CD4-positive, alpha-beta T cell (primary cell): ENCODE measurements around the gene GARIN5B. TPM values are rescaled to one million over a fixed set of nuclear protein-coding genes. Genes with fewer than 3 reads are reported as not detected.
A peak's percentile ranks its signal among the peaks of the same experiment; 100 is the strongest.

Experiments used
- ATAC-seq: fragments of 200-7000 bp; cut with Tn5 transposase; one replicate; pipeline ENCODE4 v1.10.0; 2022; ENCODE audit warnings: mild to moderate bottlenecking; ENCODE audit not compliant: poor library complexity
- CTCF ChIA-PET: fragments of 350-600 bp; sonication (Branson Sonifier 250); formaldehyde crosslinking; loops from one replicate; lab custom pipeline; 2021; ENCODE audit warnings: antibody characterized with exemption, inconsistent platforms; lab: Charles Lee
- POLR2A ChIA-PET: fragments of 350-600 bp; sonication (Branson Sonifier 250); formaldehyde crosslinking; loops from one replicate; lab custom pipeline; 2021; ENCODE audit warnings: antibody characterized with exemption, inconsistent platforms; lab: Charles Lee
- DNase-seq, 14 experiments: peaks; one replicate each; pipeline ENCODE4 v3.0.0-alpha.2; 2013 to 2020; ENCODE audit warnings: mixed read lengths in 2 of 14
- H3K27ac ChIP-seq, 2 donors: one replicate each; pipeline versions ENCODE4 v1.5.1 to v1.7.0; 2013; ENCODE audit warnings: low read length in 2 of 2, low read depth in 1 of 2, mild to moderate bottlenecking in 1 of 2
- H3K27me3 ChIP-seq, 2 experiments: 1 replicate in 1 of 2; 2 replicates in 1 of 2; pipeline versions ENCODE4 v1.6.1 to v1.7.0; 2013; ENCODE audit warnings: low read length in 2 of 2, control low read depth in 1 of 2, mild to moderate bottlenecking in 1 of 2, moderate library complexity in 1 of 2; ENCODE audit not compliant: insufficient read depth in 2 of 2, control insufficient read depth in 1 of 2
- H3K36me3 ChIP-seq: one replicate; pipeline ENCODE4 v1.6.1; 2013; ENCODE audit warnings: low read length, control low read depth; ENCODE audit not compliant: insufficient read depth
- H3K4me1 ChIP-seq: one replicate; pipeline ENCODE4 v1.6.1; 2013; ENCODE audit warnings: low read length, control low read depth; ENCODE audit not compliant: insufficient read depth
- H3K4me3 ChIP-seq: one replicate; pipeline ENCODE4 v1.5.1; 2013; ENCODE audit warnings: mild to moderate bottlenecking, low read length, moderate library complexity
- H3K9me3 ChIP-seq, 2 experiments: 1 replicate in 1 of 2; 2 replicates in 1 of 2; pipeline versions ENCODE4 v1.6.1 to v1.7.0; 2013; ENCODE audit warnings: low read length in 2 of 2, mild to moderate bottlenecking in 2 of 2, control low read depth in 1 of 2, moderate library complexity in 1 of 2; ENCODE audit not compliant: control insufficient read depth in 1 of 2, insufficient read depth in 1 of 2
- H3K27ac Mint-ChIP-seq: one replicate; pipeline ENCODE4 v1.8.0; 2020; ENCODE audit warnings: mixed read lengths
- H3K27me3 Mint-ChIP-seq: one replicate; pipeline ENCODE4 v1.8.0; 2021; ENCODE audit warnings: mixed read lengths
- H3K36me3 Mint-ChIP-seq: one replicate; pipeline ENCODE4 v1.8.0; 2021; ENCODE audit warnings: low read depth, mixed read lengths
- H3K4me1 Mint-ChIP-seq: one replicate; pipeline ENCODE4 v1.8.0; 2021; ENCODE audit warnings: low read depth, mixed read lengths
- H3K4me3 Mint-ChIP-seq: one replicate; pipeline ENCODE4 v1.8.0; 2020; ENCODE audit warnings: mild to moderate bottlenecking, mixed read lengths
- H3K9me3 Mint-ChIP-seq: one replicate; pipeline ENCODE4 v1.8.0; 2020; ENCODE audit warnings: mixed read lengths
- intact Hi-C, 2 experiments: fragments of 100-400 bp; cut with DNase I in 1 of 2; cut with micrococcal nuclease in 1 of 2; formaldehyde crosslinking; loops; one replicate each; pipeline versions ENCODE4 v1.15.1 to v1.9.0; 2023 to 2025; cut with DNase I, micrococcal nuclease
- total RNA-seq, 174 experiments: library from RNA in 2 of 174; stranded (reverse) in 2 of 174; gene quantifications; one replicate each; pipeline ENCODE4 v1.2.3 and lab custom pipeline; 2021 to 2026
- TF ChIP-seq, protein P1 (sequence below): fragments of 200-600 bp; IDR thresholded peaks from one replicate; pipeline ENCODE4 v1.8.0; 2022; ENCODE audit warnings: antibody characterized with exemption, mild to moderate bottlenecking

GARIN5B gene
- total RNA-seq, 2 experiments from 2014 or later: 0.08 TPM; not detected in 1

DNA sequence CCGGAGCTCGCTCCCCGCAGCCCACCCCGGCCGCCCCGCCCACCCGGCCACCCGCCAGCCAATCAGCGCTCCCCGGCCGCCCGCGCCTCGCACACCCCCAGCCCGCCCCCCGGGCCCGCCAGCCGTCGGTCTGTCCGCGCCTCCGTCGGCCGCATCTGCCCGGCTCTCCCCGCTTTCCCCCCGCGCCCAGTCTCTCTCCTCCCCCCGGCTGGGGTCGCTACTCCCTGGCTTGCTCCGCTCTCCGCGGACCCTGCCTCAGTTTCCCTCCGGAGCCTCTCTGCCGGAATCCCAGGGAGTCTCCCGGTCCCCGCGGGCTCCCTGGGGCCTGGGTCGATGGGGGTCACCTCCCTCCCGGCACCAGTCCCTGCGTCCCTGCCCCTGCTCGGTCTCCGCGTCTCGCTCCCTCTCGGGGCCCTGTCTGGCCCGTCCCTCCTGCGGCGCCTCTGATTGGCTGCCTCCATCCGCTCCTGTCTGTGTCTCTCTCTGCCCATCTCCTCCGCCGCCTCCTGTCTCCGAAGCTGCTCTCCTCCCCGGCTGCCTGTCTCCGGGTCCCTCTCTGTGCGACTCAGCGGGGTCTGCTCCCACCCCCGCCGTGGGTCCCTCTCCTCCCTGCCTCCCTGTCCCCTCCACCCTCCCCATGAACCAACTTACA is 6.7 kb upstream of the GARIN5B start:
- ChIA-PET CTCF (no interaction called here), POLR2A (interaction anchor here (1.0 to 1.6 kb wide), 3 partner anchors 21 to 107 kb away, joined by 3 to 7 read pairs (median 4); partner anchors contain the start of genes KMT5C and ZNF628)
- no peaks in the 10 kb centered on the region for H3K9me3 Mint-ChIP-seq
- H3K36me3 Mint-ChIP-seq: no peaks in the 10 kb centered on the region
- ATAC-seq: peak; percentile 73
- H3K4me3 Mint-ChIP-seq: peak overlapping the region; percentile 75
- H3K4me1 Mint-ChIP-seq: peaks cover 5% of the 10 kb centered on the region
- Histone ChIP-seq H3K9me3 (peaks cover 0 to 30% of the 10 kb centered on the region in 2 experiments), H3K4me3 (peak overlapping the region; percentile 29), H3K27me3 (peaks cover 53 to 60% of the 10 kb centered on the region in 2 experiments), H3K4me1 (peaks cover 18% of the 10 kb centered on the region), H3K36me3 (no peaks in the 10 kb centered on the region), H3K27ac (no peak overlapping the region)
- peaks cover 46% of the 10 kb centered on the region for H3K27me3 Mint-ChIP-seq
- peak in 7 of 14 experiments; percentile 16 to 60 (median 31) for DNase-seq
- H3K27ac Mint-ChIP-seq: no peak overlapping the region
- intact Hi-C loops: no loop called here
- TF ChIP-seq, protein P1, sequence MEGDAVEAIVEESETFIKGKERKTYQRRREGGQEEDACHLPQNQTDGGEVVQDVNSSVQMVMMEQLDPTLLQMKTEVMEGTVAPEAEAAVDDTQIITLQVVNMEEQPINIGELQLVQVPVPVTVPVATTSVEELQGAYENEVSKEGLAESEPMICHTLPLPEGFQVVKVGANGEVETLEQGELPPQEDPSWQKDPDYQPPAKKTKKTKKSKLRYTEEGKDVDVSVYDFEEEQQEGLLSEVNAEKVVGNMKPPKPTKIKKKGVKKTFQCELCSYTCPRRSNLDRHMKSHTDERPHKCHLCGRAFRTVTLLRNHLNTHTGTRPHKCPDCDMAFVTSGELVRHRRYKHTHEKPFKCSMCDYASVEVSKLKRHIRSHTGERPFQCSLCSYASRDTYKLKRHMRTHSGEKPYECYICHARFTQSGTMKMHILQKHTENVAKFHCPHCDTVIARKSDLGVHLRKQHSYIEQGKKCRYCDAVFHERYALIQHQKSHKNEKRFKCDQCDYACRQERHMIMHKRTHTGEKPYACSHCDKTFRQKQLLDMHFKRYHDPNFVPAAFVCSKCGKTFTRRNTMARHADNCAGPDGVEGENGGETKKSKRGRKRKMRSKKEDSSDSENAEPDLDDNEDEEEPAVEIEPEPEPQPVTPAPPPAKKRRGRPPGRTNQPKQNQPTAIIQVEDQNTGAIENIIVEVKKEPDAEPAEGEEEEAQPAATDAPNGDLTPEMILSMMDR: no peak

DNA sequence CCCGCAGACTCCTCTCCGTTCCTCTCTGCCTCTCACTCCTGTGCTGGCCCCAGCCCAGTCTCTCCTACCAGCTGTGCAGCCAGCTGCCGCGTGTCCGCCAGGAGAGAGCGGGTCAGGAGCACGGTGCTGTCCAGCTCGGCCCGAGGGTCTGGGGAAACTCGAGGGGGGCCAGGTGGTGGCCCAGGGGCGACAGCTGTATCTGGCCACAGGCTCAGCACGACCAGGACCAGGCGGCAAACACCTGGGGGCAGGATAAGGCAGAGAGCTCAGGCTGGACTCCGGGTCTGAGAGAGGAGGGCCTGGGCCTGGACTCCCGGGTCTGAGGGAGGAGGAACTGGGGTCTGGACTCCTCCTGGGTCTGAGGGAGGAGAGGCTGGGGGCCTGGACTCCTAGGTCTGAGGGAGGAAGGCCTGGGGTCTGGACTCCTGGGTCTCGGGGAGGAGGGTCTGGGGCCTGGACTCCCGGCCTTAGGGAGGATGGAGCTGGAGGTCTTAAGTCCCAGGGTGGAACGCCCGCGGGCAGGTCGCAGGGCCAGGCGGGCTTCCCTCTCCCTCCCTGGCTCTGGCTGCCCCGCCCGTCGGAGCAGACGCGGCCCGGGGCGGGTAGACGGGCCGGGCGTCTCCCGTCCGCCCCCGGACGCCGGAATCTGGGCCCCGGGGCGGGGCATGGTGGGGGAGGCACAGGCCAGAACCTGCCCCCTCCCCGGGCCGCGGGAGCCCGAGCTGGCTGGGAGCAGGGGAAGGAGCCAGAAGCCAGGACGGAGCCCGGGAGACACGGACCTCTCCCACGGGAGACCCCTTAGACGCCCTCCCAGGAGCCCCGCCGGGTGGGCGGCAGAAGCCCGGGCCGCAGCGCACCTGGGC is 5.9 kb upstream of the GARIN5B start:
- no peak overlapping the region for H3K27ac Mint-ChIP-seq
- CTCF ChIA-PET: no interaction called here
- Histone ChIP-seq H3K4me3 (no peak overlapping the region), H3K9me3 (peaks cover 0 to 28% of the 10 kb centered on the region in 2 experiments), H3K27ac (no peak overlapping the region), H3K4me1 (peaks cover 18% of the 10 kb centered on the region), H3K36me3 (no peaks in the 10 kb centered on the region), H3K27me3 (peaks cover 49 to 52% of the 10 kb centered on the region in 2 experiments)
- POLR2A ChIA-PET: interaction anchor here (0.8 to 1.6 kb wide), 7 partner anchors 14 to 109 kb away, joined by 3 to 7 read pairs (median 3); partner anchors contain the start of genes KMT5C, UBE2S and ZNF628
- intact Hi-C loops: no loop called here
- no peaks in the 10 kb centered on the region for H3K36me3 Mint-ChIP-seq
- ATAC-seq: no peak
- H3K27me3 Mint-ChIP-seq: peaks cover 44% of the 10 kb centered on the region
- no peaks in the 10 kb centered on the region for H3K9me3 Mint-ChIP-seq
- DNase-seq: peak in 2 of 14 experiments; percentile 13 to 32
- H3K4me3 Mint-ChIP-seq: peak overlapping the region; percentile 45
- TF ChIP-seq, protein P1: no peak
- H3K4me1 Mint-ChIP-seq: peaks cover 5% of the 10 kb centered on the region

DNA sequence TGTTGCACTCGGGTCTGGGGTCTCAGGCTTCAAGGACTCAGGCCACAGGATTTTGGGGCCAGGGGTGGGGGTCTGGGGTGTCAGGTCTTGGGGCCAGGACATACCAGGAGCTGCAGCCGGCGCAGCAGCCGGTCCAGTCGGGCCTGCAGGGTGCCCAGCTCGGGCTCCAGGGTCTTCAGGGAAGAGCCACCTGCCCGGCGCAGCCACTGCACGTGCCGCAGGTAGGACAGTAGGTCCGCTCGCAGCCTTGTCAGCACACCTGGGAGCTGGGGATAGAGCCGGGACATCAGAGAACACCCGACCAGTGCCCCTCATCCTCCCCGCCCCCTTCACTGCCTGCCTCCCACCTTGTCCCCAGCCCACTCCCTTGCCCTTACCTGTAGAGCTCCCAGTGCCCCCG is 5.0 kb upstream of the GARIN5B start:
- Mint-ChIP-seq H3K4me1 (peaks cover 5% of the 10 kb centered on the region), H3K27me3 (peaks cover 39% of the 10 kb centered on the region), H3K4me3 (no peak overlapping the region), H3K36me3 (no peaks in the 10 kb centered on the region), H3K9me3 (no peaks in the 10 kb centered on the region), H3K27ac (no peak overlapping the region)
- H3K4me3 ChIP-seq: no peak overlapping the region
- TF ChIP-seq, protein P1: no peak
- CTCF ChIA-PET: no interaction called here
- POLR2A ChIA-PET: interaction anchor here (1.0 to 1.6 kb wide), 5 partner anchors 15 to 109 kb away, joined by 3 to 7 read pairs (median 3); partner anchors contain the start of genes KMT5C, UBE2S and ZNF628
- no peaks in the 10 kb centered on the region for H3K36me3 ChIP-seq
- peaks cover 0 to 25% of the 10 kb centered on the region in 2 experiments for H3K9me3 ChIP-seq
- intact Hi-C loops: no loop called here
- H3K27me3 ChIP-seq: peaks cover 41 to 44% of the 10 kb centered on the region in 2 experiments
- H3K4me1 ChIP-seq: peaks cover 18% of the 10 kb centered on the region
- no peak for DNase-seq
- H3K27ac ChIP-seq: no peak overlapping the region
- no peak for ATAC-seq
